ENCODE results near the gene TTC21A. TPM values are rescaled to one million over a fixed set of nuclear protein-coding genes. Genes with fewer than 3 reads are reported as not detected.

TTC21A gene
- total and polyA plus RNA-seq, 2 of the 13 experiments (the other 11 are each of a cell fraction or from before 2014, with no cell fraction given) = 0.31 to 1.5 TPM

- Histone ChIP-seq H3K9me3 (ENCODE audit: low read length) (no peaks in the 10 kb centered on the region), H3K36me3 (replicated peaks in 1 of 2; ENCODE audit: control insufficient read depth in 1 of 2, insufficient read depth in 2 of 2, low read length in 2 of 2) (no peaks in the 10 kb centered on the region), H3K9ac (ENCODE audit: insufficient read depth, low read depth, low read length) (no peak overlapping the region), H3K4me1 (ENCODE audit: insufficient read depth, low read length) (peaks cover 12% of the 10 kb centered on the region), H3K4me3 (replicated peaks in 1 of 3; ENCODE audit: insufficient read depth in 1 of 3, low read depth in 2 of 3, low read length in 3 of 3) (no peak overlapping the region), H2AFZ (ENCODE audit: low read length) (no peak overlapping the region), H3K79me2 (ENCODE audit: insufficient read depth, low read length) (no peaks in the 10 kb centered on the region), H3K27me3 (ENCODE audit: control insufficient read depth in 1 of 2, insufficient read depth in 2 of 2, low read length in 2 of 2) (peaks cover 0 to 1% of the 10 kb centered on the region in 2 experiments; a peak in 2 of 5 replicates), H4K20me1 (ENCODE audit: insufficient read depth, low read length) (no peaks in the 10 kb centered on the region), H3K4me2 (ENCODE audit: low read depth, low read length) (no peak overlapping the region), H3K27ac (ENCODE audit: extremely low read length, insufficient read depth, low read length) (no peak overlapping the region)
- no TSS peak for BruUV-seq (replicated peaks)
- ATAC-seq = no peak
- FAIRE-seq = no peak
- WGBS (ENCODE audit: low lambda C conversion rate) = no CpG with 5 or more reads among the region's 1 CpG
- no peak for DNase-seq (ENCODE audit: low spot score)
- POLR2A ChIA-PET = no interaction called here
- intact Hi-C loops (cut with micrococcal nuclease; ENCODE audit: unreplicated experiment) (no loop called here), in situ Hi-C loops (cut with HindIII; ENCODE audit: extremely low pct_ligation_motif_present, low pct_unique_long_range_greater_than_20kb) (no loop called here)
- CTCF ChIA-PET (ENCODE audit: low intra/inter-chr PET ratio, low total read pairs) = no interaction called here
- TF ChIP-seq ZNF331 (CRISPR knock-in tag; IDR thresholded peaks at IDR 0.05) (no peak), PRDM4 (CRISPR knock-in tag; IDR thresholded peaks at IDR 0.05; ENCODE audit: borderline replicate concordance) (no peak), MXD1 (CRISPR knock-in tag; IDR thresholded peaks at IDR 0.05) (no peak), IRF9 (CRISPR knock-in tag; IDR thresholded peaks at IDR 0.05; ENCODE audit: borderline replicate concordance) (no peak), ZNF251 (CRISPR knock-in tag; IDR thresholded peaks at IDR 0.05) (no peak), ARID3A (IDR thresholded peaks at IDR 0.05; ENCODE audit: low read depth, low read length) (no peak), THYN1 (CRISPR knock-in tag; IDR thresholded peaks at IDR 0.05; ENCODE audit: borderline replicate concordance, low read depth) (no peak), RXRB (CRISPR knock-in tag; IDR thresholded peaks at IDR 0.05; ENCODE audit: borderline replicate concordance) (no peak), E2F2 (CRISPR knock-in tag; IDR thresholded peaks at IDR 0.05; ENCODE audit: borderline replicate concordance) (no peak), GTF2F1 (IDR thresholded peaks at IDR 0.05; ENCODE audit: low read length) (no peak), CEBPZ (IDR thresholded peaks at IDR 0.05; ENCODE audit: low read length) (no peak), JUND (CRISPR knock-in tag; IDR thresholded peaks at IDR 0.05) (no peak), ZNF543 (CRISPR knock-in tag; IDR thresholded peaks at IDR 0.05) (no peak), ZNF430 (CRISPR knock-in tag; IDR thresholded peaks at IDR 0.05) (no peak)
Observed at GRCh38 chr3:39169712-39170111, 62.2 kb downstream of the TTC21A start.

Measured in HepG2 (cell line).